HG03103 (cell line): ENCODE data around the gene EPN3.
A peak's percentile ranks its signal among the peaks of the same experiment; 100 is the strongest.

ENCODE experiments used
- ATAC-seq: cut with Tn5 transposase; IDR thresholded peaks from one replicate; pipeline ENCODE4 v1.9.1; 2021; ENCODE audit warnings: low read depth; ENCODE audit not compliant: unreplicated experiment

The EPN3 gene

GRCh38 chr17:50547736-50548083, 15.2 kb downstream of the EPN3 start:
- no peak for ATAC-seq

GRCh38 chr17:50548831-50549230, 16.3 kb downstream of the EPN3 start:
- no peak for ATAC-seq

GRCh38 chr17:50549256-50549941, 16.9 kb downstream of the EPN3 start:
- no peak for ATAC-seq

GRCh38 chr17:50549969-50550368, 17.4 kb downstream of the EPN3 start:
- no peak for ATAC-seq

- ATAC-seq = no peak
Measured at GRCh38 chr17:50550661-50551432, 18.3 kb downstream of the EPN3 start.

- ATAC-seq = no peak
Measured at GRCh38 chr17:50551433-50551815, 18.9 kb downstream of the EPN3 start.

- ATAC-seq = no peak
Measured at GRCh38 chr17:50551884-50552283, 19.3 kb downstream of the EPN3 start.

- ATAC-seq = no peak
Measured at GRCh38 chr17:50554201-50554600, 21.7 kb downstream of the EPN3 start.

- no peak for ATAC-seq
Measured at GRCh38 chr17:50556803-50557202, 24.3 kb downstream of the EPN3 start.

GRCh38 chr17:50557630-50558029, 25.1 kb downstream of the EPN3 start:
- ATAC-seq = no peak

- ATAC-seq = no peak
Measured at GRCh38 chr17:50558091-50558490, 25.6 kb downstream of the EPN3 start.

- ATAC-seq = no peak
Measured at GRCh38 chr17:50558581-50558940, 26.0 kb downstream of the EPN3 start.

- no peak for ATAC-seq
Measured at GRCh38 chr17:50558941-50559614, 26.5 kb downstream of the EPN3 start.

GRCh38 chr17:50559674-50560184, 27.2 kb downstream of the EPN3 start:
- ATAC-seq = no peak

GRCh38 chr17:50560185-50560824, 27.8 kb downstream of the EPN3 start, which contains the start of gene CACNA1G:
Gene CACNA1G (plus strand): TSS chr17:50560715. CDS start chr17:50561460, 745 bp downstream.
- ATAC-seq = peak; percentile 79

- no peak for ATAC-seq
Measured at GRCh38 chr17:50560931-50561745, 28.6 kb downstream of the EPN3 start.

- ATAC-seq = no peak
Measured at GRCh38 chr17:50561746-50562141, 29.2 kb downstream of the EPN3 start.

GRCh38 chr17:50562242-50563091, 29.9 kb downstream of the EPN3 start:
- ATAC-seq = no peak

- ATAC-seq = no peak
Measured at GRCh38 chr17:50563092-50563511, 30.6 kb downstream of the EPN3 start.
